ENCODE data around the gene PAH. TPM values are rescaled to one million over a fixed set of nuclear protein-coding genes. Genes with fewer than 3 reads are reported as not detected.

The PAH gene
- 0.37 and 0.42 TPM in 2 replicates for total RNA-seq (2014; rRNA removed; shearing (Covaris generic))

- peak; percentile 82 for DNase-seq
- no peaks in the 10 kb centered on the region; the same call in 1 of the 2 replicates for H3K27me3 ChIP-seq (ENCODE audit: control insufficient read depth, insufficient read depth, low read length)
- H3K4me3 ChIP-seq (ENCODE audit: insufficient read depth, low read depth, low read length), result peak within 1 kb of the TSS; percentile 34
- H3K36me3 ChIP-seq (replicated peaks; ENCODE audit: control insufficient read depth, insufficient read depth, low read length), result no peaks in the 10 kb centered on the region
These were observed at the start of gene PAH for GRCh38 chr12:102917026-102917787. TSS of gene PAH (minus strand) at chr12:102917244. CDS start at chr12:102917130, 114 bp downstream.

GRCh38 chr12:102966200-102966863 lies 49.3 kb upstream of the PAH start:
- no peak overlapping the region for H3K4me3 ChIP-seq (ENCODE audit: insufficient read depth, low read depth, low read length)
- H3K27me3 ChIP-seq (ENCODE audit: control insufficient read depth, insufficient read depth, low read length), result peaks cover 73% of the 10 kb centered on the region
- no peaks in the 10 kb centered on the region for H3K36me3 ChIP-seq (replicated peaks; ENCODE audit: control insufficient read depth, insufficient read depth, low read length)
- DNase-seq, result peak; percentile 35

DNA sequence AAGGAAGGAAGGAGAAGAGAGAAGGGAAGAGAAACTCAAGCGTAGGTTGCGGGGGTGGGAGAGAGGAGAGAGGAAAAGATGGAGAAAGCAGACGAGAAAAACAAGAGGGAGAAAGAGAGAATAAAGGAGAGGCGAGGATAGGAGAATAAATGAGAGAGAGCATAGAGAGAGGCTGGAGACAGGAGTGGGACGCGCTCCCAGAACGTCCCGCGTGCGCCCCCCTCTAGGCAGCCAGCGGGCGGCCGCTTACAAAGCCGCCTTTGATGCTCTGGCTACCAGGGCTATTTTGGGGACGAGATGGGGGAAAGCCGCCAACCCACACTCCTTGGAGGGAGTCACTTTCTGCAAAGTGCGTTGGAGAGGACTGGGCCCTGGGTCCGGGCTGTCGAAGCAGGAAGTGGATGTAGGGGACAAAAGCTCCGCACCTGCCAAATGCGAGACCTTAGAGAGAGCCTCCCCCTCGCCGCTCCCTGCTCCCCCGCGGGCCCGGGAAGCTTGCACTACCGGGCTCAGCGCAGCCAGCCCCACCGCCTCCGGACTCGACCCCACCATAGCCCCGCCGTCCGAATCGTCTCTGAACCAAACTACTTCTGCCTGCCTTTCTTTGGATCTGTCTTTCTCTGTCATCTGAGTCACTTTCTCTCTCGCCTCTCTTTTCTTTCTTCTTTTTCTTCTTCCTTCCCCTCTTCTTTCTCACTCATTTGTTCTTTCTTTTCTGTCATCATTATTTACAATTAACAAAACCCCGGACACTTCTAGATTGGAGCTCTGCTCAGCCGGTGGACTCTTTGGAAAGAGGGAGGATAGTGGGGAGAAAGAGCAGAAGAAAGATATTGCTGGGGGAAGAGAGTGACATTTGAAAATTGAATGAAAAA lies 48.5 kb upstream of the PAH start:
- peaks cover 81% of the 10 kb centered on the region for H3K27me3 ChIP-seq (ENCODE audit: control insufficient read depth, insufficient read depth, low read length)
- peak; percentile 75 for DNase-seq
- H3K36me3 ChIP-seq (replicated peaks; ENCODE audit: control insufficient read depth, insufficient read depth, low read length), result no peaks in the 10 kb centered on the region
- H3K4me3 ChIP-seq (ENCODE audit: insufficient read depth, low read depth, low read length), result peak overlapping the region; percentile 12; the same call in 1 of the 2 replicates

DNA sequence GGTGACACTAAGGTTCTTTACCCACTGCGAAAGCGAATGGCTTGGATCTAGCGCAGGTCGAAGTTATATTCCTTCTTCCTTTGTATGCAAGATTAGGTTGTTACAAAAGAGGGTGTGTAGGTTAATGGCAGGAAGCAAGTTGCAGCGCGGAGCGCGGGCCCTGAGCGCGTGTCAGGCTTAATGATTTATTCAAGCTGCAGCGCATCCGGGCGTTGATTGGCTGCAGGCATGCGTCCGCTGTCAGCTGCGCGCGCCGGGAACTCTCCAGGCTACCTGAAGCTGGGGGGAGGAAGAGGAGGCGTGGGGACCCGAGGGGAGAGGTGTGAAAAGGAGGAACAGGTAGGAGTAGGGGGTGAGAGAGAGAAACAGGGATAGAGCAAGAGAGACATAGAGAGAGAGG lies 47.8 kb upstream of the PAH start:
- peak; percentile 73 for DNase-seq
- Histone ChIP-seq H3K4me3 (ENCODE audit: insufficient read depth, low read depth, low read length) (peak overlapping the region; percentile 12; the same call in 1 of the 2 replicates), H3K36me3 (replicated peaks; ENCODE audit: control insufficient read depth, insufficient read depth, low read length) (no peaks in the 10 kb centered on the region), H3K27me3 (ENCODE audit: control insufficient read depth, insufficient read depth, low read length) (peaks cover 88% of the 10 kb centered on the region)

DNA sequence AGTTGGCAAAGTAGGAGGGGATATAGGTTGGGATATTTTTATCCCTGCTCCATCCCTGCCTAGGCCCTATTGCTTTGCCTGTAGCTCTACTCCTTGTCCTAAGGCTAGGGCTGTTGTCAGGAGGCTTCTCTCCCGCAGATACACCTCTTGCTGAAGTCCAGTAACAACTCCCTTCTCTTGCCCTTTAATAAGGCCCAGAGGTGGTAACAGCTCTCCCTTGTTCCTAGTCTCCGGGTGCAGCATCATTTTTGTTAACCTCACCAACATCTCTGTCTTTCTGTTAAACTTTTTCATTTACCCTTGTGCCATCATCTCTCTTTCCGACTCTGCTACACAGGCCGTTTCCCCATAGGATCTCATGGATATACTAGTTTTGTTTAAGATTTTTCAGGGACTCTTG lies 46.8 kb upstream of the PAH start:
- no peak overlapping the region for H3K4me3 ChIP-seq (ENCODE audit: insufficient read depth, low read depth, low read length)
- peak; percentile 5 for DNase-seq
- peaks cover 97% of the 10 kb centered on the region for H3K27me3 ChIP-seq (ENCODE audit: control insufficient read depth, insufficient read depth, low read length)
- no peaks in the 10 kb centered on the region for H3K36me3 ChIP-seq (replicated peaks; ENCODE audit: control insufficient read depth, insufficient read depth, low read length)

GRCh38 chr12:102962986-102963385 lies 45.9 kb upstream of the PAH start:
- H3K4me3 ChIP-seq (ENCODE audit: insufficient read depth, low read depth, low read length), result no peak overlapping the region
- DNase-seq, result no peak
- H3K27me3 ChIP-seq (ENCODE audit: control insufficient read depth, insufficient read depth, low read length), result peaks cover 97% of the 10 kb centered on the region
- no peaks in the 10 kb centered on the region for H3K36me3 ChIP-seq (replicated peaks; ENCODE audit: control insufficient read depth, insufficient read depth, low read length)

DNA sequence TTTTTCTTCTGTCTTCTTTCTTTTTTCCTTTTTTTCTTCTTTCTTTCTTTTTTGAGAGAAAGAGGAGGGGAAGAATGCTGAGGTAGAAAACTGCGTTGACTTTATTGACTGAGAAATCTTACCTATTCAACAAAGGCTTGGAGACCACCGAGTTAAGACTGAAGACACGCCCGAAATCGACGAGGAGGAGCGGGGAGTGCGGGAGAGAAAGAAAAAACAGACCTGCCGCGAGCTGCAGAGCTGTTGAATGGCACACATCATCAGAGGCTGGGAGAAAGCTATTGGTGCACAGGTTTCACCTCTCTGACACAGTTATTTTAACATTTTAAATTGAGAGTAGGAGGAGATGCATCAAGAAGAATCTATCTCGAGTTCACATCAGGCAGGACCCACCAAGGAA lies 45.5 kb upstream of the PAH start:
- peak; percentile 36 for DNase-seq
- Histone ChIP-seq H3K4me3 (ENCODE audit: insufficient read depth, low read depth, low read length) (no peak overlapping the region), H3K27me3 (ENCODE audit: control insufficient read depth, insufficient read depth, low read length) (peaks cover 97% of the 10 kb centered on the region), H3K36me3 (replicated peaks; ENCODE audit: control insufficient read depth, insufficient read depth, low read length) (no peaks in the 10 kb centered on the region)

DNA sequence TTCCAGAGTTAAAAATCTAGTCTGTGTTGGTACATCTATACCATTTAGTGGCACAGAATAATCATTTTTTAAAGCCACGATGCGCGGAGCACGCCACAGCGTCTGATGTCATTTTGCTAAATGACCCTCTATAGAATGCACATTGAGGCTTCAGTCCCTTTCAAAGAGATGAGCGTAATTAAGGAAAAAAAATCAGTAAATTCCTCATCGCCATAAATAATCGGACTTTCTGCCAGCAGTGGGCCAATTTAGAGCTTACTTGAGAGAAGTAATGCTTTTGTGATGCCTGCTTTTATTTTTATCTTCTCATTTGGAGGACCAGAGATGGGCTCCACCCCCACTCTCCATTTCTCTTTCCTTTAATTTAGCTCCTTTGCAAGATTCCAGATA lies 44.4 kb upstream of the PAH start:
- DNase-seq, result peak; percentile 14
- Histone ChIP-seq H3K36me3 (replicated peaks; ENCODE audit: control insufficient read depth, insufficient read depth, low read length) (no peaks in the 10 kb centered on the region), H3K4me3 (ENCODE audit: insufficient read depth, low read depth, low read length) (no peak overlapping the region), H3K27me3 (ENCODE audit: control insufficient read depth, insufficient read depth, low read length) (peaks cover 97% of the 10 kb centered on the region)

- peak; percentile 42 for DNase-seq
- H3K4me3 ChIP-seq (ENCODE audit: insufficient read depth, low read depth, low read length), result no peak overlapping the region
- peaks cover 97% of the 10 kb centered on the region for H3K27me3 ChIP-seq (ENCODE audit: control insufficient read depth, insufficient read depth, low read length)
- H3K36me3 ChIP-seq (replicated peaks; ENCODE audit: control insufficient read depth, insufficient read depth, low read length), result no peaks in the 10 kb centered on the region
These were observed 43.9 kb upstream of the PAH start for GRCh38 chr12:102960766-102961465.

- Histone ChIP-seq H3K4me3 (ENCODE audit: insufficient read depth, low read depth, low read length) (no peak overlapping the region), H3K27me3 (ENCODE audit: control insufficient read depth, insufficient read depth, low read length) (peaks cover 97% of the 10 kb centered on the region), H3K36me3 (replicated peaks; ENCODE audit: control insufficient read depth, insufficient read depth, low read length) (no peaks in the 10 kb centered on the region)
- no peak for DNase-seq
These were observed 42.3 kb upstream of the PAH start for GRCh38 chr12:102959391-102959790.

GRCh38 chr12:102958830-102959176 lies 41.8 kb upstream of the PAH start:
- H3K27me3 ChIP-seq (ENCODE audit: control insufficient read depth, insufficient read depth, low read length), result peaks cover 97% of the 10 kb centered on the region
- H3K4me3 ChIP-seq (ENCODE audit: insufficient read depth, low read depth, low read length), result peak overlapping the region; percentile 41; the same call in 1 of the 2 replicates
- DNase-seq, result no peak
- H3K36me3 ChIP-seq (replicated peaks; ENCODE audit: control insufficient read depth, insufficient read depth, low read length), result no peaks in the 10 kb centered on the region

DNA sequence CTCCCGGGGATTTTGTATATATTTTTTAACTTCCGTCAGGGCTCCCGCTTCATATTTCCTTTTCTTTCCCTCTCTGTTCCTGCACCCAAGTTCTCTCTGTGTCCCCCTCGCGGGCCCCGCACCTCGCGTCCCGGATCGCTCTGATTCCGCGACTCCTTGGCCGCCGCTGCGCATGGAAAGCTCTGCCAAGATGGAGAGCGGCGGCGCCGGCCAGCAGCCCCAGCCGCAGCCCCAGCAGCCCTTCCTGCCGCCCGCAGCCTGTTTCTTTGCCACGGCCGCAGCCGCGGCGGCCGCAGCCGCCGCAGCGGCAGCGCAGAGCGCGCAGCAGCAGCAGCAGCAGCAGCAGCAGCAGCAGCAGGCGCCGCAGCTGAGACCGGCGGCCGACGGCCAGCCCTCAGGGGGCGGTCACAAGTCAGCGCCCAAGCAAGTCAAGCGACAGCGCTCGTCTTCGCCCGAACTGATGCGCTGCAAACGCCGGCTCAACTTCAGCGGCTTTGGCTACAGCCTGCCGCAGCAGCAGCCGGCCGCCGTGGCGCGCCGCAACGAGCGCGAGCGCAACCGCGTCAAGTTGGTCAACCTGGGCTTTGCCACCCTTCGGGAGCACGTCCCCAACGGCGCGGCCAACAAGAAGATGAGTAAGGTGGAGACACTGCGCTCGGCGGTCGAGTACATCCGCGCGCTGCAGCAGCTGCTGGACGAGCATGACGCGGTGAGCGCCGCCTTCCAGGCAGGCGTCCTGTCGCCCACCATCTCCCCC lies 41.2 kb upstream of the PAH start:
- peak; percentile 87 for DNase-seq
- Histone ChIP-seq H3K4me3 (ENCODE audit: insufficient read depth, low read depth, low read length) (peak overlapping the region; percentile 41), H3K36me3 (replicated peaks; ENCODE audit: control insufficient read depth, insufficient read depth, low read length) (no peaks in the 10 kb centered on the region), H3K27me3 (ENCODE audit: control insufficient read depth, insufficient read depth, low read length) (peaks cover 97% of the 10 kb centered on the region)

DNA sequence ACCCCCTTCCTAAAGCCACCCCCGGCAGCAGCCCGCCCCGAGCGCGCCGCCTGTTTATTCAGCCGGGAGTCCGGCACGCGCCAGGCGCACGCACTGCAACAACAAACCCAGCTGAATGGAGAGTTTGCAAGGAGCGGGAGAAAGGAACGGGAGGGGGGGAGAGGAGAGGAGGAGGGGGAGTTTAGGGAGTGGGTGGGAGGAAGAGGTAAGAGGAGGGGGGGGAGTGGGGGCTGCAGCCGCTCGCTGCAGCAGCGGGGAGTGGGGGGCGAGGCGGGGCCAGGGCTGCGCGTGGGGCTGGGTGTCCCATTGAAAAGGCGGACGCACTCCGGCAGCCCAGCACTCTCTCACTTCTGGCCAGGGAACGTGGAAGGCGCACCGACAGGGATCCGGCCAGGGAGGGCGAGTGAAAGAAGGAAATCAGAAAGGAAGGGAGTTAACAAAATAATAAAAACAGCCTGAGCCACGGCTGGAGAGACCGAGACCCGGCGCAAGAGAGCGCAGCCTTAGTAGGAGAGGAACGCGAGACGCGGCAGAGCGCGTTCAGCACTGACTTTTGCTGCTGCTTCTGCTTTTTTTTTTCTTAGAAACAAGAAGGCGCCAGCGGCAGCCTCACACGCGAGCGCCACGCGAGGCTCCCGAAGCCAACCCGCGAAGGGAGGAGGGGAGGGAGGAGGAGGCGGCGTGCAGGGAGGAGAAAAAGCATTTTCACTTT lies 40.5 kb upstream of the PAH start, which contains the start of gene ASCL1:
TSS of gene ASCL1 (plus strand) at position 336 of the 712 bp plus-strand sequence. CDS start 571 bp downstream, outside the sequence.
- peak; percentile 86 for DNase-seq
- peaks cover 97% of the 10 kb centered on the region for H3K27me3 ChIP-seq (ENCODE audit: control insufficient read depth, insufficient read depth, low read length)
- H3K4me3 ChIP-seq (ENCODE audit: insufficient read depth, low read depth, low read length), result peak within 1 kb of the TSS; percentile 41
- H3K36me3 ChIP-seq (replicated peaks; ENCODE audit: control insufficient read depth, insufficient read depth, low read length), result no peaks in the 10 kb centered on the region
